ENCODE data around the gene PLXNA1.

DNA sequence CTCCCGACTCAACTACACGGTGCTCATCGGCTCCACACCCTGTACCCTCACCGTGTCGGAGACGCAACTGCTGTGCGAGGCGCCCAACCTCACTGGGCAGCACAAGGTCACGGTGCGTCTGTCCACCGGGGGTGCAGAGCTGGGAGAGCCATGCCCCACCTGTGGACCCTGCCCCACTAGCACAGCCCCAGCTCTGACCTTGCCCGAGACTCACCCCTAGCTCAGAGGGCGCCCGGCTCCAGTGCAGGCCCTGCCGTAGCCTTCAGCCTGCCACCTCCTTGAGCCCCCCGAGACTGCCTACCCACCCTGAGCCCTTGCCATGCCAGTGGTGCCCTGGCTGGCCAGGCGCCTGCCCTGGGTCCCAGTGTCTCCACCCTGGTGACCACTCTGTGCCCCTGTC lies 34.9 kb downstream of the PLXNA1 start:
- TF ChIP-seq, protein P1, sequence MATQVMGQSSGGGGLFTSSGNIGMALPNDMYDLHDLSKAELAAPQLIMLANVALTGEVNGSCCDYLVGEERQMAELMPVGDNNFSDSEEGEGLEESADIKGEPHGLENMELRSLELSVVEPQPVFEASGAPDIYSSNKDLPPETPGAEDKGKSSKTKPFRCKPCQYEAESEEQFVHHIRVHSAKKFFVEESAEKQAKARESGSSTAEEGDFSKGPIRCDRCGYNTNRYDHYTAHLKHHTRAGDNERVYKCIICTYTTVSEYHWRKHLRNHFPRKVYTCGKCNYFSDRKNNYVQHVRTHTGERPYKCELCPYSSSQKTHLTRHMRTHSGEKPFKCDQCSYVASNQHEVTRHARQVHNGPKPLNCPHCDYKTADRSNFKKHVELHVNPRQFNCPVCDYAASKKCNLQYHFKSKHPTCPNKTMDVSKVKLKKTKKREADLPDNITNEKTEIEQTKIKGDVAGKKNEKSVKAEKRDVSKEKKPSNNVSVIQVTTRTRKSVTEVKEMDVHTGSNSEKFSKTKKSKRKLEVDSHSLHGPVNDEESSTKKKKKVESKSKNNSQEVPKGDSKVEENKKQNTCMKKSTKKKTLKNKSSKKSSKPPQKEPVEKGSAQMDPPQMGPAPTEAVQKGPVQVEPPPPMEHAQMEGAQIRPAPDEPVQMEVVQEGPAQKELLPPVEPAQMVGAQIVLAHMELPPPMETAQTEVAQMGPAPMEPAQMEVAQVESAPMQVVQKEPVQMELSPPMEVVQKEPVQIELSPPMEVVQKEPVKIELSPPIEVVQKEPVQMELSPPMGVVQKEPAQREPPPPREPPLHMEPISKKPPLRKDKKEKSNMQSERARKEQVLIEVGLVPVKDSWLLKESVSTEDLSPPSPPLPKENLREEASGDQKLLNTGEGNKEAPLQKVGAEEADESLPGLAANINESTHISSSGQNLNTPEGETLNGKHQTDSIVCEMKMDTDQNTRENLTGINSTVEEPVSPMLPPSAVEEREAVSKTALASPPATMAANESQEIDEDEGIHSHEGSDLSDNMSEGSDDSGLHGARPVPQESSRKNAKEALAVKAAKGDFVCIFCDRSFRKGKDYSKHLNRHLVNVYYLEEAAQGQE (IDR thresholded peaks at IDR 0.05; ENCODE audit: unreplicated experiment), result no peak
- TF ChIP-seq, protein P2, sequence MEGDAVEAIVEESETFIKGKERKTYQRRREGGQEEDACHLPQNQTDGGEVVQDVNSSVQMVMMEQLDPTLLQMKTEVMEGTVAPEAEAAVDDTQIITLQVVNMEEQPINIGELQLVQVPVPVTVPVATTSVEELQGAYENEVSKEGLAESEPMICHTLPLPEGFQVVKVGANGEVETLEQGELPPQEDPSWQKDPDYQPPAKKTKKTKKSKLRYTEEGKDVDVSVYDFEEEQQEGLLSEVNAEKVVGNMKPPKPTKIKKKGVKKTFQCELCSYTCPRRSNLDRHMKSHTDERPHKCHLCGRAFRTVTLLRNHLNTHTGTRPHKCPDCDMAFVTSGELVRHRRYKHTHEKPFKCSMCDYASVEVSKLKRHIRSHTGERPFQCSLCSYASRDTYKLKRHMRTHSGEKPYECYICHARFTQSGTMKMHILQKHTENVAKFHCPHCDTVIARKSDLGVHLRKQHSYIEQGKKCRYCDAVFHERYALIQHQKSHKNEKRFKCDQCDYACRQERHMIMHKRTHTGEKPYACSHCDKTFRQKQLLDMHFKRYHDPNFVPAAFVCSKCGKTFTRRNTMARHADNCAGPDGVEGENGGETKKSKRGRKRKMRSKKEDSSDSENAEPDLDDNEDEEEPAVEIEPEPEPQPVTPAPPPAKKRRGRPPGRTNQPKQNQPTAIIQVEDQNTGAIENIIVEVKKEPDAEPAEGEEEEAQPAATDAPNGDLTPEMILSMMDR (conservative IDR thresholded peaks at IDR 0.05; ENCODE audit: low read depth in 2 of 2), result no peak
- TF ChIP-seq POLR2AphosphoS5 (IDR thresholded peaks at IDR 0.05; ENCODE audit: low read depth), result no peak
- no peak for TF ChIP-seq EZH2 (IDR thresholded peaks at IDR 0.05; ENCODE audit: low read depth, unreplicated experiment)
- no peak for TF ChIP-seq EZH2phosphoT487 (IDR thresholded peaks at IDR 0.05; ENCODE audit: unreplicated experiment)
- no peak for TF ChIP-seq JUNB (IDR thresholded peaks at IDR 0.05; ENCODE audit: unreplicated experiment)
- no peak for TF ChIP-seq CREB1 (CRISPR knock-in tag; IDR thresholded peaks at IDR 0.05; ENCODE audit: low read depth)
- TF ChIP-seq, protein P3, sequence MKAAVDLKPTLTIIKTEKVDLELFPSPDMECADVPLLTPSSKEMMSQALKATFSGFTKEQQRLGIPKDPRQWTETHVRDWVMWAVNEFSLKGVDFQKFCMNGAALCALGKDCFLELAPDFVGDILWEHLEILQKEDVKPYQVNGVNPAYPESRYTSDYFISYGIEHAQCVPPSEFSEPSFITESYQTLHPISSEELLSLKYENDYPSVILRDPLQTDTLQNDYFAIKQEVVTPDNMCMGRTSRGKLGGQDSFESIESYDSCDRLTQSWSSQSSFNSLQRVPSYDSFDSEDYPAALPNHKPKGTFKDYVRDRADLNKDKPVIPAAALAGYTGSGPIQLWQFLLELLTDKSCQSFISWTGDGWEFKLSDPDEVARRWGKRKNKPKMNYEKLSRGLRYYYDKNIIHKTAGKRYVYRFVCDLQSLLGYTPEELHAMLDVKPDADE (IDR thresholded peaks at IDR 0.05), result no peak

All from GM23338 (cell line).